Measurements from ENCODE around the gene PCNX3. TPM values are rescaled to one million over a fixed set of nuclear protein-coding genes. Genes with fewer than 3 reads are reported as not detected.

Gene PCNX3
- total and polyA plus RNA-seq, 2 of the 13 experiments (the other 11 are each of a cell fraction or from before 2014, with no cell fraction given): 16.2 to 23.0 TPM

DNA sequence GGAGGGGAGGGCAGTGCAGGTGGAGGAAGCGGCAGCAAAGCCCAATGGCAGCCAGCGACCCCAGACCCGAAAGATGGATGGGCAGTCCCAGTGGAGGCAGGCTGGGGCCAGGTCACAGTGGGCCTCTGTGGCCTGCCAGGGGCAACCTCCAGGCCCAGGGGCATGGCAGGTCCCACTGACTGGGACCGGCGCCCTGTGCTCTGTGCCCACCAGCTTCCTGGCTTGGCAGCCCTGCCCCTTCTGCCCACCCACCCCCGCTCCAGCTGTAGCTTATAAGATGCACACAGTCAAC lies 15.7 kb upstream of the PCNX3 start:
- Histone ChIP-seq H4K20me1 (ENCODE audit: insufficient read depth, low read length) (0 out of 2 replicates have a peak, but pooled peaks cover 3% of the 10 kb centered on the region), H2AFZ (ENCODE audit: low read length) (no peak overlapping the region), H3K79me2 (ENCODE audit: insufficient read depth, low read length) (no peaks in the 10 kb centered on the region), H3K9ac (ENCODE audit: insufficient read depth, low read depth, low read length) (no peak overlapping the region), H3K9me3 (ENCODE audit: low read length) (no peaks in the 10 kb centered on the region), H3K4me2 (ENCODE audit: low read depth, low read length) (no peak overlapping the region), H3K4me1 (ENCODE audit: insufficient read depth, low read length) (no peaks in the 10 kb centered on the region), H3K4me3 (replicated peaks in 1 of 3; ENCODE audit: insufficient read depth in 1 of 3, low read depth in 2 of 3, low read length in 3 of 3) (no peak overlapping the region), H3K27ac (ENCODE audit: extremely low read length, insufficient read depth, low read length) (no peak overlapping the region), H3K27me3 (ENCODE audit: control insufficient read depth in 1 of 2, insufficient read depth in 2 of 2, low read length in 2 of 2) (no peaks in the 10 kb centered on the region), H3K36me3 (replicated peaks in 1 of 2; ENCODE audit: control insufficient read depth in 1 of 2, insufficient read depth in 2 of 2, low read length in 2 of 2) (peaks cover 14 to 36% of the 10 kb centered on the region in 2 experiments)
- TF ChIP-seq RBFOX2 (IDR thresholded peaks at IDR 0.05; ENCODE audit: low read depth, low read length) (peak; percentile 57; the same call in 1 of the 2 replicates), ZNF678 (CRISPR knock-in tag; IDR thresholded peaks at IDR 0.05) (no peak), AGO2 (optimal IDR thresholded peaks at IDR 0.05; ENCODE audit: low read depth, low read length) (peak; percentile 11), SNAPC2 (CRISPR knock-in tag; IDR thresholded peaks at IDR 0.05) (no peak), RBM22 (optimal IDR thresholded peaks at IDR 0.05; ENCODE audit: low read length) (peak; percentile 60)
- ATAC-seq: 0 out of 3 replicates have a peak, but pooled peaks have one; percentile 4
- no peak for DNase-seq (ENCODE audit: low spot score)
- 100% methylated on average over 1 of the region's 6 CpGs for WGBS (ENCODE audit: low lambda C conversion rate)
- in situ Hi-C loops (cut with HindIII; ENCODE audit: extremely low pct_ligation_motif_present, low pct_unique_long_range_greater_than_20kb) (no loop called here), intact Hi-C loops (cut with micrococcal nuclease; ENCODE audit: unreplicated experiment) (no loop called here)
- no peak for FAIRE-seq
- ChIA-PET CTCF (ENCODE audit: low intra/inter-chr PET ratio, low total read pairs) (no interaction called here), POLR2A (interaction anchor here (0.6 to 6.0 kb wide), 3 partner anchors 11 to 63 kb away, joined by 3 to 47 read pairs (median 3); partner anchors contain the start of genes MAP3K11 and PCNX3)
- no TSS peak for BruUV-seq (replicated peaks)

DNA sequence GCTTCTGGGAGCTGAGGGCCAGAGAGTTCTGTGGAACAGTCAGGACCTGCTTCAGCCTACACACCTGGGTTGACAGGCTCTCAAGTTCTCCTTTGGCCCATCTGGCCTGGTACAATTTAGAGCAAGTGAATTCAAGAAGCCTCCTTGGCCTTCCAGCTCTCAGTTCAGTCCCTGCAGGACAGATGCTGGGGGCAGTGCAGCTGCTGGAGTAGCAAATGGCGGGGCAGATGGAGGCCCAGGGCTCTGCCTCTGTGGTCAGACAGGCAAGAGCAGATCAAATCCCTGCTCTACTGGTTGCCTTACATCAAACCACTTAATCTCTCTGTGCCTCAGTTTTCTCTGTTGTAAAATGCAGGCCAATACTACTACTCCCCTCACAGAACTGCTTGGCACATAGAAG lies 11.3 kb upstream of the PCNX3 start:
- Histone ChIP-seq H3K4me3 (replicated peaks in 1 of 3; ENCODE audit: insufficient read depth in 1 of 3, low read depth in 2 of 3, low read length in 3 of 3) (no peak overlapping the region), H3K9me3 (ENCODE audit: low read length) (no peaks in the 10 kb centered on the region), H3K36me3 (replicated peaks in 1 of 2; ENCODE audit: control insufficient read depth in 1 of 2, insufficient read depth in 2 of 2, low read length in 2 of 2) (peaks cover 23 to 55% of the 10 kb centered on the region in 2 experiments), H3K4me1 (ENCODE audit: insufficient read depth, low read length) (no peaks in the 10 kb centered on the region), H3K27ac (ENCODE audit: extremely low read length, insufficient read depth, low read length) (no peak overlapping the region), H3K79me2 (ENCODE audit: insufficient read depth, low read length) (no peaks in the 10 kb centered on the region), H3K4me2 (ENCODE audit: low read depth, low read length) (no peak overlapping the region), H3K9ac (ENCODE audit: insufficient read depth, low read depth, low read length) (no peak overlapping the region), H2AFZ (ENCODE audit: low read length) (no peak overlapping the region), H4K20me1 (ENCODE audit: insufficient read depth, low read length) (no peaks in the 10 kb centered on the region; the same call in 1 of the 2 replicates), H3K27me3 (ENCODE audit: control insufficient read depth in 1 of 2, insufficient read depth in 2 of 2, low read length in 2 of 2) (no peaks in the 10 kb centered on the region)
- ChIA-PET CTCF (ENCODE audit: low intra/inter-chr PET ratio, low total read pairs) (no interaction called here), POLR2A (interaction anchor here (0.6 to 6.0 kb wide), 6 partner anchors 9 to 44 kb away, joined by 3 to 47 read pairs (median 6); partner anchors contain the start of genes FAM89B, KCNK7, MAP3K11 and PCNX3)
- TSS peak; percentile 6 for BruUV-seq (replicated peaks)
- TF ChIP-seq, protein P1, sequence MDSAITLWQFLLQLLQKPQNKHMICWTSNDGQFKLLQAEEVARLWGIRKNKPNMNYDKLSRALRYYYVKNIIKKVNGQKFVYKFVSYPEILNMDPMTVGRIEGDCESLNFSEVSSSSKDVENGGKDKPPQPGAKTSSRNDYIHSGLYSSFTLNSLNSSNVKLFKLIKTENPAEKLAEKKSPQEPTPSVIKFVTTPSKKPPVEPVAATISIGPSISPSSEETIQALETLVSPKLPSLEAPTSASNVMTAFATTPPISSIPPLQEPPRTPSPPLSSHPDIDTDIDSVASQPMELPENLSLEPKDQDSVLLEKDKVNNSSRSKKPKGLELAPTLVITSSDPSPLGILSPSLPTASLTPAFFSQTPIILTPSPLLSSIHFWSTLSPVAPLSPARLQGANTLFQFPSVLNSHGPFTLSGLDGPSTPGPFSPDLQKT (CRISPR knock-in tag; IDR thresholded peaks at IDR 0.05; ENCODE audit: borderline replicate concordance): no peak
- no peak for TF ChIP-seq SMYD3 (CRISPR knock-in tag; IDR thresholded peaks at IDR 0.05)
- TF ChIP-seq NR2F6 (IDR thresholded peaks at IDR 0.05): no peak
- TF ChIP-seq NR2F6 (CRISPR knock-in tag; IDR thresholded peaks at IDR 0.05): no peak
- TF ChIP-seq KDM5A (IDR thresholded peaks at IDR 0.05; ENCODE audit: borderline replicate concordance, low read length): no peak
- TF ChIP-seq NFE2 (CRISPR knock-in tag; IDR thresholded peaks at IDR 0.05): no peak
- intact Hi-C loops (cut with micrococcal nuclease; ENCODE audit: unreplicated experiment): no loop called here
- WGBS (ENCODE audit: low lambda C conversion rate): 100% methylated on average over 1 of the region's 1 CpG
- FAIRE-seq (no peak), ATAC-seq (no peak), DNase-seq (ENCODE audit: low spot score) (no peak)
- in situ Hi-C loops (cut with HindIII; ENCODE audit: extremely low pct_ligation_motif_present, low pct_unique_long_range_greater_than_20kb): no loop called here
